Measurements from ENCODE around the gene MARCKS. TPM values are rescaled to one million over a fixed set of nuclear protein-coding genes. Genes with fewer than 3 reads are reported as not detected.
"Not testable (repeated sequence)": the region's sequence is repeated elsewhere in the genome, so short reads cannot be mapped to it uniquely, and the experiment has no call there.

The MARCKS gene
- total RNA-seq, 1 donor from 2014 or later = 19.3 TPM

GRCh38 chr6:113876695-113877094 lies 19.6 kb downstream of the MARCKS start:
- DNase-seq (ENCODE audit: low spot score) = no peak
- intact Hi-C loops (cut with DNase I) = no loop called here

DNA sequence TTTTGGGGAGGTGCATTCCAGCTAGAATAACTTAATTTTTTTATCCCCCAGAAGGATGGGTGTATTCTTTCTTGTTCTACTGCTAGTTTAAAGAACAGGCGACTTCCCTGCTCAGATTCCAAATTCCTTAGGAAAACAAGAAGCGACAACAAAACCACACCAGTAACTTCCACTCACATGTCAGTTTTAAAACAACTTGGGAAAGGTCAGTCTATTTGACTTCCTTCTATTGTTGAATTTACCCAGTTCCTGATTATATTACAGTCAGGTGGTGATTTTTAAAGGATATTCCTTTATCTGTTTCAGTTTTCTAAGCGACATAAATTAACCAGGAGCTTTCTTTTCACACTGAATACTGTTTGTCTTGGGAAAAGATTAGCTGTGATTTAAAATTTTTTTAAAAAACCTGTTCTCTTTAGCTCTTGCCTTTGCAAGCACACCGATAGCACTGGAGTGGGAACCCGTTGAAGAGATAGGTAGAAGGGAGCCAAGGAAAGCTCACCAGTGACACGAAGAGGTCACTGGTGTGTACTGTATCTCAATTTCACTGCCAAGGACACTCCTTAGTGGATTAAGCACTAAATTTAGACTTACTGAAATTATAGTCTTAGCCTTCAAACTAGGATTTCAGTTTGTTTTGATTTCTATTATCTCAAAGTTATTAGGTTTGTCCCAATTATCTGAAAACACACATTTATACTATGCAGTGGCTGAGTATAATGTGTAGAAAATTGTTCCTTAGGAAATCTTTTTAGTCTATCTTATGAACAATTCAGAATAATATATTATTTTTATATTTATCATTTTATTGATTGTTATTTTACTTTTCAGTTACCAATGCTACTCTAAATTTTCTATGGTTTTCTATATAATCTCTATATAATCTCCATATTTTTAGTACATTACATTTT lies 22.3 kb downstream of the MARCKS start:
- intact Hi-C loops (cut with DNase I) = no loop called here
- DNase-seq (ENCODE audit: low spot score) = no peak

GRCh38 chr6:113881478-113881980 lies 24.4 kb downstream of the MARCKS start:
- intact Hi-C loops (cut with DNase I) = no loop called here
- DNase-seq (ENCODE audit: low spot score) = no peak

DNA sequence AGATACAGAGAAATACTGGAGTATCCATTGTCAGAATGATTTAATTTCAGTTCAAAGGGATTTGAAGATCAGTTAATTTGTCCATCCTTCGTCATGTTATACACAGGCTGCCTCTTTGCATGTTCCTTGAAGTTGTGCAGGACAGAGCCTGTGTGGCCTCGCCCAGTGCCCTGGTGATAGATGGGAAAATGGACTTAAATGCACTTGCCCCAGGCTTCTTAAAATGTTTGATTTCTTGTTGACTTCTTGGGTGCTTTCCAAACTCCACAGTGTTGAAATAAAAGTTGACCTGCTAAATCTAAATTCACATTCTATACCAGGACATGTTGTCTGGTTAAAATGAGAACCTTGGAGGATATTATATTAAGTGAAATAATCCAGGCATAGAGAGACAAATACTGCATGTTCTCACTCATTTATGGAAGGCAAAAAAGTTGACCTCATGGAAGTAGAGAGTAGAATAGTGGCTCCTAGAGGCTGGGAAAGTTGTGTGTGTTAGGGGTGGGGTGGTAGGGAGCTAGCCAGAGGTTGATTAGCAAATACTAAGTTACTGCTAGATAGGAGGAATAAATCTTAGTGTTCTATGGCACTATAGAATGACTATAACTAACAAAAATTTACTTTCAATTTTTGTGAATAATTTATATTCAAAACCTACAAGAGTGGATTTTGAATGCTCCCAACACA lies 25.3 kb downstream of the MARCKS start:
- no peak for DNase-seq (ENCODE audit: low spot score)
- intact Hi-C loops (cut with DNase I) = no loop called here

GRCh38 chr6:113884011-113884410 lies 26.9 kb downstream of the MARCKS start:
- intact Hi-C loops (cut with DNase I) = no loop called here

GRCh38 chr6:113886512-113886911 lies 29.4 kb downstream of the MARCKS start:
- intact Hi-C loops (cut with DNase I) = no loop called here

More at GRCh38 chr6:113884011-113884410, 26.9 kb downstream of the MARCKS start:
- no peak for DNase-seq (ENCODE audit: low spot score)

DNA sequence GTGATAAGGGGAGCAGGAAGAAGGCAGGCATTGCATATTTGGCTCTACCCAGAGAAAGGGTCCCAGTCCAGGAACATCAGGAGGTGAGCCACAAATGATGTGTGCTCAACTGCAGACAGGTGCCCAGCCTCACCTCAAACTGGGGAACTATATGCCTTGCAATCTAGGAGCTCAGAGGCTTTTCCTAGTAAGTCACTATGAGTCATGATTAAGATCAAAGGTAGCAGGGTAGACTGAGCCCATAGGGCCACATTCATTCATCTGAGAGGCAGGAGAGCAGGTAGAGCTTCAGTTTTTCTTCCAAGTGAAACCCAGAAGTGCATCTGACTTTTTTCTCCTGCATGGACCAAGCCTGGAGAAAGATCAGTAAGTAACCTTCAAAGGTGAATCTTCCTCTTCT lies 31.3 kb downstream of the MARCKS start:
- intact Hi-C loops (cut with DNase I) = no loop called here

More at GRCh38 chr6:113886512-113886911, 29.4 kb downstream of the MARCKS start:
- no peak for DNase-seq (ENCODE audit: low spot score)

DNA sequence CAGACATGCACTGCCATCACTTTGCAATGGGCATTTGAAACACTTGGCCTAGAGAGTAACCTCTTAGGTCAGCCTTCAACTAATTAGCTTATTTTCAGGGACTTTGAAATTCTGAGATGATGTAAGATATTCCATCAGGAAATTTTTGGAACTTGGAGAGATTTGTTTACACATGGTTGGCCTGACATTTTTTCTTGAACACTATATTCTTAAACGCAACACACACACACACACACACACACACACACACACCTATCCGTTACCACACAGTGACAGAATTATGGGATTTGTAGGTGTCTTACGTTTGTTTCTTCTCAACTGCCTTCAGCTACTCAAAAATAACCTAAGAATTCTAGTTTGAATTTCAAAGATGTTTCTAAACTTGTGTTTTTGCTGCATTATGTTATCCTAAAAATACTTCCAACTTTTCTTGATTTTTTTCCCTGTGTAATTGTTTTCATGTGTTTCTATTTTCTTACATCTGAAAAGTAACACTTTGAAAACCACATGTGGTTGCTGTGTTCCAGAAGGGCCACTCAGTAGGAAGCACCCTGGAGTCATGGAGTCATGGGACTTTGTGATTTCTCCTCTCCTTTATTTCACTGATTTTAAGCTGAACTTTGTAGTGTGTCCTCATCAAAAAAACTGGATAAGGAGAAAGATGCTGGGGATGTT lies 31.9 kb downstream of the MARCKS start:
- DNase-seq (ENCODE audit: low spot score) = no peak
- intact Hi-C loops (cut with DNase I) = no loop called here

More for the DNA sequence above, 31.3 kb downstream of the MARCKS start:
- DNase-seq (ENCODE audit: low spot score) = no peak

DNA sequence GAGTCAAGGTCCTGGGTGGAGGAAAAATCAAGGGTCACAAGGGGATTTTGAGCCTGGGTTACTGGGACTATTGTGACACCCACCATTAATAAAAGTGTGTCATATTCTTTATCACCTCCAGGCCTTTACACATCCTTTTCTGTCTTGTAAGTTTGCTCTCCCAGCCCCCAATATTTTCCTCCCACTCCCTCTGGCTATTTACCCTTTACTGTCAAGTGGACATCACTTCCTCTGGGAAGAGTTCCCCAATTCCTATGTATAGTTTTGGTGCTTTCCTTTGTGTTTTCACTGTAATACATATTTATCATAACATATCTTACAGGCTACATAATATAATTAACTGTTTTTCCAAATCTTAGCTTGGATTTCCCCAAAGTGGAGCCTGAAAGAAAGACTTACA lies 36.3 kb downstream of the MARCKS start:
- no peak for DNase-seq (ENCODE audit: low spot score)
- intact Hi-C loops (cut with DNase I) = no loop called here

GRCh38 chr6:113893866-113894265 lies 36.7 kb downstream of the MARCKS start:
- DNase-seq (ENCODE audit: low spot score) = no peak
- intact Hi-C loops (cut with DNase I) = no loop called here

GRCh38 chr6:113894712-113895674 lies 37.8 kb downstream of the MARCKS start:
- intact Hi-C loops (cut with DNase I) = no loop called here
- DNase-seq (ENCODE audit: low spot score) = no peak

- no peak for DNase-seq (ENCODE audit: low spot score)
- intact Hi-C loops (cut with DNase I) = loop anchor here (5.0 to 10.0 kb wide), 2 partner anchors 44 to 1117 kb away; partner anchors contain the start of gene MARCKS
These were observed 44.3 kb downstream of the MARCKS start for GRCh38 chr6:113901482-113901881.

DNA sequence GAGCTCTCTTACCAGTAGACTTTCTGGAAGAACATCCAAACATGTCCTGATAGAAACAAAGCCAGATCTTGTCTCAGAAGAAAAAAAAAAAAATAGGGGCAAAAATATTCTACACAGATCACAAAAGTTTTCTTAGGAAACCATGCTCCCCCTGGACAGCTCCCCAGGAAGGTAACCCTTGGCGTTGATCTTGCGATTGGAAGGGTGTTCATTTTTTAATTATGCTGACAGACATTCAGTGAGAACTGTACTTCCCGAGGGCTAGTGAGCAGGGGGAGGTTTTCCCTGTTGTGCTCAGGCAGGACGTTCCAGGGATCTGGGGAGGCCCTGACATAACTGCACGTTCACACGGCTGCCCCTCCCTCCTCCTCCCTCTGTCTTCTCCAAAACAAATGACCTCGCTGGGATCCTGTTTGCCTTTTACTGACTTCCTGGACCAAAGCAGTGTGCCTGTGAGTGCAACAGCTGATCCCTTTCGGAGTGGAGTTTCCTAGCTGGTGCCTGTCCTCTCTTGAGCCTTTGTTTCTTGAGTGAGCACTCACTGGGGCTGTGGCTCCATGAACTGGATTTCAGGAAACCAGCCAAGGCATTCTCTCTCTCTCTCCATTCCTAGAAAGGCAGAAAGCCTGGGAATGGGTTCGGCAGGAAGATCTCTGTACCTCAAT lies 46.7 kb downstream of the MARCKS start:
- no peak for DNase-seq (ENCODE audit: low spot score)
- intact Hi-C loops (cut with DNase I) = loop anchor here (5.0 to 10.0 kb wide), 2 partner anchors 46 to 1119 kb away; partner anchors contain the start of gene MARCKS

DNA sequence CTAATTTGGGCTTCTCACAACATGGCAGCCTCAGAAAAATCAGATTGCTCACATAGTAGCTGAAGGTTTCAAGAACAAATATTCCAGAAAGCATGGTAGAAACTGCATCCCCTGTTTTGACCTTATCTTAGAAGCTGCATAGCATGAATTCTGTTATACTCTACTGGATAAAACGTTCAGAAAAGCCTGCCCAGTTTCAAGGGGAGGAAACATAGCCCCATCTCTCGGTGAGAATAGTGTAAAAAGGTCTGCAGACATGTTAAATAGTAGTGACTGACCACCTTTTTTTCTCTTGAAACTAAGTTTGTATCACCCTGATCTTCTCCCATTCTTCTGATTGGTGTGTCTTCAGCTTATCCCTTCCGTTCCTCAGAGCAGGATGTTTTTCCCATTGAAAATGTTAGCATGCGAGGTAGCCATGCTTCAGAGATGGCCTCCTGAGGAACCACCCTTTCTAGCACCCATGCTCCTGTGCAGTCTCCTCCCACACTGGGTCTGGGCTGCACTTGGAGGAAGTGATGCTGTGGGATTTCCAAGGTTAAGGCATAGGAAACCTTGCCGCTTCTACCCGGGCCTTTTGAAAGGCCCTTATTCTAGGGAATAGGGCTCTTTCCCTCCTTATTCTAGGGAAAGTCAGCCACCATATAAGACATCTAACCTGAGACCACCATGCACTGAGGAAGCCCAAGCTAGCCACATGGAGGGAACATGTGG lies 50.1 kb downstream of the MARCKS start:
- intact Hi-C loops (cut with DNase I) = loop anchor here (10.0 kb wide), 1 partner anchor 1122 kb away; no protein-coding TSS in a partner anchor
- no peak for DNase-seq (ENCODE audit: low spot score)

DNA sequence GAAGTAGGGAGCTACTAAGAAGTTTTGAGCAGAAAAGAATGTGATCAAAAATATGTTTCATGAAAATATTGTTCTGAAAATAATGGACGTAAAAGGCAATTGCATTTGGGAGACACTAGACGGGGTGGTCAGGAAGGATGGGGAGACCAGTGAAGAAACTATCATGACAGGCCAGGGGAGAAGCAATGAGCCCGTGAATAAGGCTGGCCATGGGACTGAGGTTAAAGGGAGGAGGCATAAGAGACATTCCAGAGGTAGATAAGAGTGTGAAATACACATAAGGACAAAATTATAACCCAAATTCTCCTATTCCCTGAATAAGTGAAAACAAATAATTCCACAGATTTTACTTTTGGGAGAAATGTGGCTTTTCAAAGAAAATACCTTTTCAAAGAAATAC lies 51.7 kb downstream of the MARCKS start:
- DNase-seq (ENCODE audit: low spot score) = no peak
- intact Hi-C loops (cut with DNase I) = loop anchor here (10.0 kb wide), 1 partner anchor 1124 kb away; no protein-coding TSS in a partner anchor

- intact Hi-C loops (cut with DNase I) = loop anchor here (10.0 kb wide), 1 partner anchor 1125 kb away; no protein-coding TSS in a partner anchor
- DNase-seq (ENCODE audit: low spot score) = no peak
These were observed 52.2 kb downstream of the MARCKS start for GRCh38 chr6:113909224-113909856.

DNA sequence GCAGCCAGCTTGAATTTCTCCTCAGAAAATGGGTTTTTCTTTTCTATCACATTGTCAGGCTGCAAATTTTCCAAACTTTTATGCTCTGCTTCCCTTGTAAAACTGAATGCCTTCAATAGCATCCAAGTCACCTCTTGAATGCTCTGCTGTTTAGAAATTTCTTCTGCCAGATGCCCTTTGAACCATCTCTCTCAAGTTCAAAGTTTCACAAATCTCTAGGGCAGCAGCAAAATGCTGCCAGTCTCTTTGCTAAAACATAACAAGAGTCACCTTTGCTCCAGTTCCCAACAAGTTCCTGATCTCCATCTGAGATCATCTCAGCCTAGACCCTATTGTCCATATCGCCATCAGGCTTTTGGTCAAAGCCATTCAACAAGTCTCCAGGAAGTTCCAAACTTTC lies 53.1 kb downstream of the MARCKS start:
- intact Hi-C loops (cut with DNase I); DNase-seq (ENCODE audit: low spot score): not testable (repeated sequence)

All from cardiac septum (tissue), 1 donor.